Omental fat pad (tissue), 4 donors: Measurements from ENCODE around the gene WDR70. TPM values are rescaled to one million over a fixed set of nuclear protein-coding genes. Genes with fewer than 3 reads are reported as not detected.
"Not testable (repeated sequence)": the region's sequence is repeated elsewhere in the genome, so short reads cannot be mapped to it uniquely, and the experiment has no call there.

Experiments
- ATAC-seq: fragments of 150-250 bp; one replicate; pipeline ENCODE4 v1.9.1; 2016; ENCODE audit warnings: mild to moderate bottlenecking, moderate library complexity; ENCODE audit not compliant: low FRiP score
- DNase-seq: peaks from one replicate; pipeline ENCODE4 v3.0.0-alpha.2; 2019; ENCODE audit warnings: low spot score
- total RNA-seq, 4 donors: library from RNA; depleted of rRNA; stranded (reverse); fragments of >200 nt; gene quantifications; one replicate each; pipeline ENCODE4 v1.1.0, GENCODE V29; 2016
- TF ChIP-seq, protein P1 (sequence below), 3 donors: fragments of 450-650 bp; IDR thresholded peaks; one replicate each; pipeline ENCODE4 v1.5.1; 2016 to 2017; ENCODE audit warnings: antibody characterized with exemption in 3 of 3, mild to moderate bottlenecking in 3 of 3, moderate library complexity in 2 of 3

WDR70 gene
- total RNA-seq, 4 donors from 2014 or later, result 17.4 to 37.7 (median 24.0) TPM

DNA sequence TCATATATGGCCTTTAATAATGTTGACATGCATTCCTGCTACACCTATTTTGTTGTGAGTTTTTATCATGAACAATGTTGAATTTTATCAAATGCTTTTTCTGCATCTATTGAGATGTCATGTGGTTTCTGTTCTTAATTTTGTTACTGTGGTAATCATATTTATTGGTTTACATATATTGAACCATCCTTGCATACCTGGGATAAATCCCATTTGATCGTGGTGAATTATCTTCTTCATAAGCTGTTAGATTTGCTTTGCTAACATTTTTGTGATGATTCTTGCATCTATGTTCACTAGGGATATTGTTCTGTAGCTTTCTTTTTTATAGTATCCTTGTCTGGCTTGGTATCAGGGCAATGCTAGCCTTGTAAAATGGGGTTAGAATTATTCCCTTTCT lies 222.0 kb downstream of the WDR70 start:
- ATAC-seq (no peak), DNase-seq (no peak)
- TF ChIP-seq, protein P1, sequence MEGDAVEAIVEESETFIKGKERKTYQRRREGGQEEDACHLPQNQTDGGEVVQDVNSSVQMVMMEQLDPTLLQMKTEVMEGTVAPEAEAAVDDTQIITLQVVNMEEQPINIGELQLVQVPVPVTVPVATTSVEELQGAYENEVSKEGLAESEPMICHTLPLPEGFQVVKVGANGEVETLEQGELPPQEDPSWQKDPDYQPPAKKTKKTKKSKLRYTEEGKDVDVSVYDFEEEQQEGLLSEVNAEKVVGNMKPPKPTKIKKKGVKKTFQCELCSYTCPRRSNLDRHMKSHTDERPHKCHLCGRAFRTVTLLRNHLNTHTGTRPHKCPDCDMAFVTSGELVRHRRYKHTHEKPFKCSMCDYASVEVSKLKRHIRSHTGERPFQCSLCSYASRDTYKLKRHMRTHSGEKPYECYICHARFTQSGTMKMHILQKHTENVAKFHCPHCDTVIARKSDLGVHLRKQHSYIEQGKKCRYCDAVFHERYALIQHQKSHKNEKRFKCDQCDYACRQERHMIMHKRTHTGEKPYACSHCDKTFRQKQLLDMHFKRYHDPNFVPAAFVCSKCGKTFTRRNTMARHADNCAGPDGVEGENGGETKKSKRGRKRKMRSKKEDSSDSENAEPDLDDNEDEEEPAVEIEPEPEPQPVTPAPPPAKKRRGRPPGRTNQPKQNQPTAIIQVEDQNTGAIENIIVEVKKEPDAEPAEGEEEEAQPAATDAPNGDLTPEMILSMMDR (IDR thresholded peaks at IDR 0.05), result no peak

DNA sequence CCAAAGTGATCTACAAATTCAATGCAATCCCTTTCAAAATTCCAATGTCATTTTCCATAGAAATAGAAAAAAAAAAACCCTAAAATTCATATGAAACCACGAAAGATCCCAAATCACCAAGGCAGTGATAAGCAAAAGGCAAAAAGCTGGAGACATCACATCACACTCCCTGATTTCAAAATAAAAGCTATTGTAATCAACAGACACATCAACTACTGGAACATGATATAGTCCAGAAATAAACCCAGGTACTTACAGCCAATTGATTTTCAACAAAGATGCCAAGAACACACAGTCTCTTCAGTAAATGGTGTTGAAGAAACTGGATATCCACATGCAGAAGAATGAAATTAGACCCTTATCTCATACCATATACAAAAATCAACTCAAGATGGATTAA lies 224.0 kb downstream of the WDR70 start:
- ATAC-seq, result no peak
- no peak for DNase-seq
- TF ChIP-seq, protein P1 (IDR thresholded peaks at IDR 0.05), result no peak

DNA sequence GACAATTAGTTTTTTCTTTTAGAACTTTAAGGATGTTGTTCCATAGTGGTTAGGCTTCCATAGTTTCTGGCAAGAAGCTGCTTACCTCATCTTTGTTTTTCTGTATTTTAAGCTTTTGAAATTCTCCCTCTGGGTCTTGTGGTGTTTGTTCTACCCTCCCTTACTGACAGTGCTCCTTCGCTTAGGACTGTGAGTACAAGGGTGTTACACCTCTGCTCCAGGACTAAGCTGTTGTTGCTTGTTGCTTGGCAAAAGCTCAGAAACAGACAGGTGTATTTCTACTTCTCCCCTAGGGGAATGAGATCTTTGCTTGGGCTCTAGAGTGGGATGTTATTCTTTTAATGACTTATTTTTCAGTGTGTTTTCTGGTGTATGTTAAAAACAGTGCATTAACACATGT lies 225.2 kb downstream of the WDR70 start:
- TF ChIP-seq, protein P1 (IDR thresholded peaks at IDR 0.05), result no peak
- no peak for ATAC-seq
- DNase-seq, result no peak

DNA sequence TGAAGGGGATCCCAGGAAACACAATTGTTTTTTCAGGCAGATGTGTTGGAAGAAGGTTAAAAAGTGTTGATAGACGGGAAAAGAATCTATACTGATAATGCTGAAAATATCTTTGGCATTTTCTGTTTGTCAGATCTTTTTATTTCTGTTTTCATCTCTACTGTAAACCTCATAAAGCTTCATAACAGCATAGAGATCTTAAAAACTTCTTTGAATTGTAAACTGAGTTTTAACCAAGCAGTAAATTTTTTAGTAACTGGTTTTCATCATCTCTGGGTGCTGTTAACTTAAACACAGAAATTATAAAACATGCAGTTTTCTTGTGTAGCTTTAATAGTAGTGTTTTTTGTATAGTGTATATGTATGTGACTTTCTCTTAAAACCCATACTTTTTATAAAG lies 227.0 kb downstream of the WDR70 start:
- TF ChIP-seq, protein P1 (IDR thresholded peaks at IDR 0.05), result no peak
- no peak for ATAC-seq
- no peak for DNase-seq

DNA sequence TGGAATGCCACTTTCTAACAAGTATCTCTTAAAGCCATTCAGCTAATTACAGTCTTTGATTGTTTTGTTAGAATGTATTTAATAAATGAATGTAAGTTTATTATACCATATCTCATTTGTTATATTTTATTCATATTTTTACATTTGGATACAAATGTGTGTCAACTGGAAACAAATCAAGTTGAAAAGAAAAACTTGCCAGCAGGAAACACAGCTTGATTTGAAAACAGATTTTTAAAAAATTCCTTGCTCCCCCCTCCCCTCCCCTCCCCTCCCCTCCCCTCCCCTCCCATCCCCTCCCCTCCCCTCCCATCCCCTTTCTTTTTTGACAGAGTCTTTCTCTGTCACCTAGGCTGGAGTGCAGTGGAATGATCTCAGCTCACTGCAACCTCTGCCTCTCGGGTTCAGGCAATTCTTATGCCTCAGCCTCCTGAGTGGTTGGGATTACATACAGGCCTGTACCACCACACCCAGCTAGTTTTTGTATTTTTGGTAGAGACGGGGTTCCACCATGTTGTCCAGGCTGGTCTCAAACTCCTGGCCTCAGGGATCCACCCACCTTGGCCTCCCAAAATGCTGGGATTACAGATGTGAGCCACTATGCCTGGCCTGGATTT lies 227.6 kb downstream of the WDR70 start:
- no peak for ATAC-seq
- TF ChIP-seq, protein P1 (IDR thresholded peaks at IDR 0.05), result no peak
- DNase-seq, result no peak

DNA sequence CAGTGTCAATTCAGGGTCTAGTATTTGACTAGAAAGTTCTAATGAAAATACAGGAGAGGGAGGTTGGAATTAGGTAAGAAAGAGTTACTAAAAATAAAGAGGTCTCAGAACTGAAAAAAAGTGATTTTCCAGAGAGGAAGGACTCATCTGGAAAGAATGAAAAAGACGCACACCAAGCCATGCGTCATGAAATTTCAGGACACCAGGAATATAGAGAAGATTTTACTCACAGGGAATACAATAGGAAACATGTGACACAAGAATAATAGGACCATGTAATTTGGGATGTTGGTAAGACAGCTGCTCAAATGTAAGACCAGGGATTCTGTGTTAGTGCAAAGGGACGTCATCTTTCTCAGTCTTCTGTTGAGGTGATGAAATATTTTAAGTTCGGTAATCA lies 236.1 kb downstream of the WDR70 start:
- DNase-seq (no peak), ATAC-seq (no peak)
- TF ChIP-seq, protein P1 (IDR thresholded peaks at IDR 0.05), result no peak

DNA sequence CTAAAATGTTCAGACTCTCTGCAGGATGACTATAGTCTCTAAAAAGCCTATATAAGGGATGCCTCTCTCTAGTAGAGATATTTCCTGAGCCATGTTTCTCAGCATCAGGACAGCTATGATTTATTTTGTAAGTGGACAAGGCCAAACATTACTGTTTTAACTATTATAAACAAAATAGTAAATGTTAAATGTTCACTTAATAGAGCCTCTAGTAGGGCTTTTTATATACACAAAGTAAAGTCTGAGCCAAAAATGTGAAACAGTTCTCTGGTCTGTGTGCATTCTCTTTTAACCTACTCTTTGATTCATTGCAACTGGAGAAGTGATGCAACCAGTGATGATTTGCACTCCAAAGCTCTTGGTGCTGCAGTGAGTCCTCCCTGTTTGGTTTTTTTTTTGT lies 240.2 kb downstream of the WDR70 start:
- DNase-seq (no peak), ATAC-seq (no peak)
- TF ChIP-seq, protein P1 (IDR thresholded peaks at IDR 0.05), result no peak

DNA sequence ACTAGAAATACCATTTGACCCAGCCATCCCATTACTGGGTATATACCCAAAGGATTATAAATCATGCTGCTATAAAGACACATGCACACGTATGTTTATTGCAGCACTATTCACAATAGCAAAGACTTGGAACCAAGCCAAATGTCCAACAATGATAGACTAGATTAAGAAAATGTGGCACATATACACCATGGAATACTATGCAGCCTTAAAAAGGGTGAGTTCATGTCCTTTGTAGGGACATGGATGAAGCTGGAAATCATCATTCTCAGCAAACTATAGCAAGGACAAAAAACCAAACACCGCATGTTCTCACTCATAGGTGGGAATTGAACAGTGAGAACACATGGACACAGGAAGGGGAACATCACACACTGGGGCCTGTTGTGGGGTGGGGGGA lies 243.2 kb downstream of the WDR70 start:
- DNase-seq, ATAC-seq: not testable (repeated sequence)
